Subcutaneous adipose tissue (tissue), 4 donors: Measurements from ENCODE around the gene ILK. TPM values are rescaled to one million over a fixed set of nuclear protein-coding genes. Genes with fewer than 3 reads are reported as not detected.

Experiments used
- total RNA-seq, 4 donors: library from RNA; depleted of rRNA; stranded (reverse); fragments of >200 nt; gene quantifications; one replicate each; pipeline ENCODE4 v1.1.0, GENCODE V29; 2016
- TF ChIP-seq, protein P1 (sequence below): fragments of 450-650 bp; IDR thresholded peaks from one replicate; pipeline ENCODE4 v1.5.1; 2016; ENCODE audit warnings: low read depth, mild to moderate bottlenecking, control low read depth, antibody characterized with exemption, moderate library complexity

ILK gene
- total RNA-seq, 4 donors from 2014 or later = 105 to 157 (median 119) TPM

DNA sequence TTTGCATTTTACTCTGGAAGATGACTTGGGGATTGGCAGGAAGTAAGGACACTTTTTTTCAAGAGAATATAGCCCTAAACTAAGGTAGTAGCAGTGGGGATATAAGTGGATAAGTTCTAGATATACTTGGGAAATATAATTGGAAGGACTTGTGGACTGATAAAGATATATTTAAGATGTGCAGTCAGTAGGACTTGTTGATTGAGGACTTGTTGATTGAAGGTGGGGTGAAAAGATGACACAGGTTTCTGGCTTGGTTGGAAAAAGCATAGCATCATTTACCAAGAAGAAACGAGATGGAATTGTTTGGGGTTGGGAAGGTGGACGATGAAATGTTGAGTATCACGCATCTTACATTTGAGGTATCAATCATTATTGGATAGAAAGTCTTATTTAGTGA lies 9.9 kb downstream of the ILK start:
- TF ChIP-seq, protein P1, sequence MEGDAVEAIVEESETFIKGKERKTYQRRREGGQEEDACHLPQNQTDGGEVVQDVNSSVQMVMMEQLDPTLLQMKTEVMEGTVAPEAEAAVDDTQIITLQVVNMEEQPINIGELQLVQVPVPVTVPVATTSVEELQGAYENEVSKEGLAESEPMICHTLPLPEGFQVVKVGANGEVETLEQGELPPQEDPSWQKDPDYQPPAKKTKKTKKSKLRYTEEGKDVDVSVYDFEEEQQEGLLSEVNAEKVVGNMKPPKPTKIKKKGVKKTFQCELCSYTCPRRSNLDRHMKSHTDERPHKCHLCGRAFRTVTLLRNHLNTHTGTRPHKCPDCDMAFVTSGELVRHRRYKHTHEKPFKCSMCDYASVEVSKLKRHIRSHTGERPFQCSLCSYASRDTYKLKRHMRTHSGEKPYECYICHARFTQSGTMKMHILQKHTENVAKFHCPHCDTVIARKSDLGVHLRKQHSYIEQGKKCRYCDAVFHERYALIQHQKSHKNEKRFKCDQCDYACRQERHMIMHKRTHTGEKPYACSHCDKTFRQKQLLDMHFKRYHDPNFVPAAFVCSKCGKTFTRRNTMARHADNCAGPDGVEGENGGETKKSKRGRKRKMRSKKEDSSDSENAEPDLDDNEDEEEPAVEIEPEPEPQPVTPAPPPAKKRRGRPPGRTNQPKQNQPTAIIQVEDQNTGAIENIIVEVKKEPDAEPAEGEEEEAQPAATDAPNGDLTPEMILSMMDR = no peak

DNA sequence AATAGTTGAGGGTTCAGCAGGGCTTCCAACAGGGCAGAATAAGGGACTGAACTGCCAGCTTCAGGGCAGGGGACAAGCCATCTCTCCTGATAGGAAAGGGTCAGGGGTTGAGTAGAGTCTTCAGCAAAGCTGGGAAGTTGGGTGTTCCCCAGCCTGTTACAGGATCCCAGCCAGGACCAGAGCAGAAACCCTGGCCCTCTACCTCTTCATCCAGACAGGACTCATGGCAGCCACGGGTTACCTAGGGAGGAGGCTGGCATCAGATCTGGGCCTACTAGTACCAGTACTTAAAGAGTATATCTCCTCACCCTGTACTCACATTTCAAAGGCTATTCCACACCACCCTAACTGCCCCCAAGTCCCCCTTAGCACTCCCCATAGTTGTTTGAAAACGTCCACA lies 10.9 kb downstream of the ILK start:
- TF ChIP-seq, protein P1 = no peak

DNA sequence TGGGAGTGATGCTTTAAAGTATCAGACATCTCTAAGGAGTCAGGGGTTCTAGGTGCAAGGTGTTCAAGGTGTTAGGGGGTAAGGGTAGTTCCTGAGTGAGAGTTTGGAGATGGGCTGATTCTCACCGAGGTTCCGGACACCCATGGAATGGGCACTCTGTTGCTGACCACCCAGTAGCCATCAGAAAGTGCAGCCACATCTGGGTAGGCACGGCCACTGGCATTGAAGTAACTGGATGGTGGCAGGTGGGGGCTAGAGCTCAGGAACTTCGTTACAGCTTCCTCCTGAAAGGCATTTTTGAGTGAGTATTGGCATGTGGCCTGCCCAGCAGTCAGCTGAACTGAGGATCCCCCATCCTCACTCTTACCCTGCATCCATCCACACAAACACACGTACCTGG lies 11.5 kb downstream of the ILK start:
- TF ChIP-seq, protein P1 = no peak

DNA sequence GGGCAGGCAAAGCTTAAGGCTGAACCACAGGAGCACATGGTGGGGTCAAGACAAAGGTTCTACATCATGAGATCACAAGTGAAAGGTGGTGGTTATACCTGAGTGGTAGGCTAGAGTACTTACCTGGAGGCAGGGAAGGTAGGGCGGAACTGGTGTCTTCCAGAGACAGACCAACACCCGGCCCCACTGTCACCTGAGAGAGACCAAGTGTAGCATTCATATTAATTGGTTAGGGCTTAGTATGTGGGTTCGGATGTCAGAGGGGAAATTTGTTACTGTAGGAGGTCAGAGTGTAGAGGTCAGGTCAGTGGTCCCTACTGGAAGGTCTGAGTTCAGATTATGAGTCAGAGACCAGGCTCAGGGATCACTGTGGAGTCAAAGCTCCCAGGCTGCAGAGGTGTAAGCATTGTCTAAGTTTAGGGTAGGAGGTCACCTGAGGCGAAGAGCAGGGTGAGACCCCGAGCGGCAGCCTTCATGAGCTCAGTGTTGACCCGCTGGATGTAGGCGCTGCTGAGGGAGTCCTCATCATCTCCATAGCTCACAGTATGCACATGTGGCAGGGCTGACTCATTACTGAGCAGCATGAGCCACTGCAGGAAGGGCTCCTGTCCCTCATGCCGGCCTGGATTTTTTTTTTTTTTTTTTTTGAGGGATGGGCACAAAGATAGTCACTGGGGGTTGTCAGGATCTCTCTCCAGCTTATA lies 12.5 kb downstream of the ILK start:
- TF ChIP-seq, protein P1 = no peak

DNA sequence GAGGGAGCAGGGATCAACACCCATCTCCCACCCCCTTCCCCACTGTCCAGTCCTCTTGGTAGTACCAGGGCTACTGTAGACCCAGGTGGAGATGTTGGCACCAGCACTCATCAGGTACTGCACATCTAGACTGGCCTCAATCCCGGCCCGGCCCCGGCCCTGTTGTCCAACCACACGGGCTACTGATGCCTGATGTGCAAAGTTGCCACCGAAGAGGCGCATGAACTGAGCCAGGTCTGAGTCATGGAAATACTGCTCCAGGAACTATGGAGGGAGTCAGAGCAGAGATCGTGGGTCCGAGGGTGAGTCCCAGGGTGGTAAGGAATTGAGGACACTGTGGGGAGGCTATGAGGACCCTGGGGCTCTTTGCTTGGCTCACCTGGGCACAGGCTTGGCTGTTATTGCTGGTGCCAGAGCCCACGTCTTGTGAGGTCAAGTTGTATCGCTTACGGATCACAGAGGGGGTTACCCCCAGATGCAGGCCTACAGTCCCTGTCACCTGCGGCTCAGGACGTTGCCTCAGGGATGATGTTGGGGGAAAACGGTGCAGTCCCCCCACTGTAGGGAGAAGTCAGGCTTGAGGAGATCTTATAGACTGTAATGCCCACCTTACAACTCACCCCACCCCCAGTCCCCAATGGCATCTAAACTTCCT lies 13.1 kb downstream of the ILK start:
- TF ChIP-seq, protein P1 = no peak

DNA sequence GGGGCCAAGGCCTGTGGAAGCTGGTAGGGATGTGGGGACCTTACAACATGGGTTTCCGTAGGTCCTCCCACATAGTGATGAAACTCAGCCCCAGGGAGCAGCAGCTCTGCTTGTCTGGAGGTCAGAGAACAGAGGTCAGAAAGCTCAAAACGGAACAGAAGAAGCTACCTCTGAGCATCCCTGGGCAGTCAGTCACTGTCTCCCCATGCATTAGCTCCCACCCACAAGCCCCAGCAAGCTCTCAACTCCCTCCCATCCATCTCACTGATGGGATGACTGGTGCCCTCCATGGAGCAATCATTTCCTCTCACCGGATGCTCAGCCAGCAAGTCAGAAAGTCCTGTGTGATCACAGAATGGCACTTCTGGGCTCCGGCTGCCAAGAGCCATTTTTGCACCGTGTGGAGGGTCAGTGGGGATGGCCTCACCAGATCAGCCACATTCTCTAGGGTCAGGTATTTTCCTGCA lies 13.8 kb downstream of the ILK start:
- TF ChIP-seq, protein P1 = no peak

DNA sequence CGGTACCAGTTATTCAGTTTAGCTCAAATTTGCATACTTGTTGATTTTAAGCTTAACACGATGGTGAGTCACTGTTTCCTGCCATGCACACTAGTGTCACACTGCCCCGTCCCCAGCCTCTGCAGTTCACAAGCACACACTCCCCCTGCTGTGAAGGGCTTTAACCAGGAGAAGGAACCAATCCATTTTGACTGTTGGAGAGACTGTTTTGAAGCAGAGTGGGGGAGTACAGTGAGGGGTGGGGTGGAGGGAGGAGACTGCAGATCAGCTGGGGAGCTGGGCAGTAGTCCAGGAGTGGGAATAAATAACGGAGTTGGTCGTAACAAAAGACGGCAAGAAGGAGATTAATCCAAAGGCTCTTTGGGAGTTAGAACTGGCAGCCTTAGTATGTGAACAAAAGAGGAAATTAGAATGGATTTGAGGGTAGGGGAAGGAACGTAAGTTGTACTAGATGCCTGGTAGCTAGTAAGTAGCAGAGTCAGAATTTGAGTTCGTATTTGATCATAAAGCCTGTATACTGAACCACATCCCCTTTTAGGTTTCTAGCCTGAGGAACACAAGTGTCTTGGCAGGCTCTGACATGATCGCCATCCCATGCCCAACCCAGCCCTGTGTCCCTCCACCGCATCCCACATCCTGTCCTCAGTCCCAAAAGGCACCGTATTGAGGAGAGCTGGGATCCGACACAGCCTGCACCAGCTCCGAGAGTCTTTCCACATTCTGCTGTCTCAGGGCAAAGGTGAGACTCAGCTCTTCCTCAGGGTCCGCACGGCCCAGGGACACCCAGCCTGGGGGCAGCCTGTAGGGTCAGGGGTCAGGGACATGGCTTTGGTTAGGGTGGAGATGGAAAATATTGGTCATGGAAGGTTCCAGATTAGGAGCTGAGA lies 14.8 kb downstream of the ILK start:
- TF ChIP-seq, protein P1 = no peak
